ENCODE results near the gene NMNAT3. TPM values are rescaled to one million over a fixed set of nuclear protein-coding genes. Genes with fewer than 3 reads are reported as not detected.

NMNAT3 gene
- total RNA-seq, 1 donor from 2014 or later, result 13.6 TPM

DNA sequence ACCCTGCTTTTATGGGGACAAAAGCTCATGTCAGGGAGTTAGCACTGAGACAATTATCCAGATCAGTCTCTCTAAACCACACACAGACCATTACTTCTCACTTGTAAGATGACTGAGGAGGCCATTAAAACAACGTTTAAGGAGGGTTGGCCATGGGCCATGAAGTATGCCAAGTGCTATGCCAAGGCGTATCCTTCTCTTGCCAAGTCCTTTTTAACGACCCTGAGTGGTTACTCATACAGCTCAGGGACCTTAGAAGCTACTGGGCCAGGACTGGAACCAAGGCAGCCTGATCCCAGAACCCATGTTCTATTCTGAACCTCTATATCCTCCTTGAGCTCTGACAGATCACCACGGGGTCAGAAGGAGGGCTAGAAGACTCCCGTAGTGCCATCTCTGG lies 50.0 kb downstream of the NMNAT3 start:
- peaks cover 13% of the 10 kb centered on the region for H3K9me3 Mint-ChIP-seq
- H3K36me3 Mint-ChIP-seq, result peaks cover 7% of the 10 kb centered on the region
- H3K27ac Mint-ChIP-seq, result no peak overlapping the region
- TF ChIP-seq, protein P1, sequence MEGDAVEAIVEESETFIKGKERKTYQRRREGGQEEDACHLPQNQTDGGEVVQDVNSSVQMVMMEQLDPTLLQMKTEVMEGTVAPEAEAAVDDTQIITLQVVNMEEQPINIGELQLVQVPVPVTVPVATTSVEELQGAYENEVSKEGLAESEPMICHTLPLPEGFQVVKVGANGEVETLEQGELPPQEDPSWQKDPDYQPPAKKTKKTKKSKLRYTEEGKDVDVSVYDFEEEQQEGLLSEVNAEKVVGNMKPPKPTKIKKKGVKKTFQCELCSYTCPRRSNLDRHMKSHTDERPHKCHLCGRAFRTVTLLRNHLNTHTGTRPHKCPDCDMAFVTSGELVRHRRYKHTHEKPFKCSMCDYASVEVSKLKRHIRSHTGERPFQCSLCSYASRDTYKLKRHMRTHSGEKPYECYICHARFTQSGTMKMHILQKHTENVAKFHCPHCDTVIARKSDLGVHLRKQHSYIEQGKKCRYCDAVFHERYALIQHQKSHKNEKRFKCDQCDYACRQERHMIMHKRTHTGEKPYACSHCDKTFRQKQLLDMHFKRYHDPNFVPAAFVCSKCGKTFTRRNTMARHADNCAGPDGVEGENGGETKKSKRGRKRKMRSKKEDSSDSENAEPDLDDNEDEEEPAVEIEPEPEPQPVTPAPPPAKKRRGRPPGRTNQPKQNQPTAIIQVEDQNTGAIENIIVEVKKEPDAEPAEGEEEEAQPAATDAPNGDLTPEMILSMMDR (IDR thresholded peaks at IDR 0.05; ENCODE audit: unreplicated experiment), result no peak
- H3K27me3 Mint-ChIP-seq (ENCODE audit: low read depth), result no peaks in the 10 kb centered on the region
- no peak overlapping the region for H3K4me3 Mint-ChIP-seq
- DNase-seq (ENCODE audit: low spot score in 2 of 2, unreplicated experiment in 2 of 2), result no peak
- peaks cover 2% of the 10 kb centered on the region for H3K4me1 Mint-ChIP-seq

DNA sequence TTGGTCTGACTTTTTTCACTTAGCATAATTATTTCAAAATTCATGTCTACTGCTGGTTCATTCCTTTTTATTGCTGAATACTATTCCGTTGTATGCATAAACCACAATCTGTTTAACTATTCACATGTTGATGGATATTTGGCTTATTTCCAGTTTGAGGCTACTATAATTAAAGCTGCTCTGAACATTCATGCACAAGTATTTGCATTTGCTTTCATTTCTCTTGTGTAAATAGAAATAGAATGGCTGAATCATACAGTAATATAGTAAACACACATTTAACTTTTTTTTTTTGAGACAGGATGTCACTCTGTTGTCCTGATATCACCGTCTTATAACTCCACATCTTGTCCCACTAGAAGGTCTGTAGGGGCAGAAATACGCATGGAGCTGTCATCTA lies 57.3 kb downstream of the NMNAT3 start:
- Mint-ChIP-seq H3K4me3 (no peak overlapping the region), H3K4me1 (no peaks in the 10 kb centered on the region), H3K27me3 (ENCODE audit: low read depth) (no peaks in the 10 kb centered on the region), H3K36me3 (peaks cover 6% of the 10 kb centered on the region), H3K27ac (no peak overlapping the region), H3K9me3 (peaks cover 7% of the 10 kb centered on the region)
- DNase-seq (ENCODE audit: low spot score in 2 of 2, unreplicated experiment in 2 of 2), result no peak
- TF ChIP-seq, protein P1 (IDR thresholded peaks at IDR 0.05; ENCODE audit: unreplicated experiment), result no peak

DNA sequence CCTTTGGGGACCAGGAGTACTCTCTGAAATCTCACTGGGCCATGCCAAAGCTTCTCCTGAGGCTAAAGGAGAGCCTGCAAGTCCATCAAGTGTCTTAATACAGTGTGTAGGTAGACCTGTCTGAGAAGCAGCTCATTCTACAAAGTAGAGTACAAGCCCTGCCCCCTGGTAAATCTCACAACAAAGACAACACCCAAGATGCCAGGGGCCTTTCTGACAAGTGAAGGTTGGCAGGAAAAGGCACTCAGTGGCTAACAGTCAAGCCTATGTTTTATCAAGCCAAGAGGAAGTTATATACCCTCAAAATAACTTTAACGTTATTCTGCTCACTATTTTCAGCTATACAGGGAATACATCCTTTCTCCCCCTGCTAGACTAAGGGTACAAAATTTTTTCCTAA lies 58.3 kb downstream of the NMNAT3 start:
- no peak for DNase-seq (ENCODE audit: low spot score in 2 of 2, unreplicated experiment in 2 of 2)
- no peaks in the 10 kb centered on the region for H3K27me3 Mint-ChIP-seq (ENCODE audit: low read depth)
- peaks cover 7% of the 10 kb centered on the region for H3K9me3 Mint-ChIP-seq
- H3K4me1 Mint-ChIP-seq, result no peaks in the 10 kb centered on the region
- H3K4me3 Mint-ChIP-seq, result no peak overlapping the region
- H3K27ac Mint-ChIP-seq, result no peak overlapping the region
- TF ChIP-seq, protein P1 (IDR thresholded peaks at IDR 0.05; ENCODE audit: unreplicated experiment), result no peak
- H3K36me3 Mint-ChIP-seq, result peaks cover 6% of the 10 kb centered on the region

DNA sequence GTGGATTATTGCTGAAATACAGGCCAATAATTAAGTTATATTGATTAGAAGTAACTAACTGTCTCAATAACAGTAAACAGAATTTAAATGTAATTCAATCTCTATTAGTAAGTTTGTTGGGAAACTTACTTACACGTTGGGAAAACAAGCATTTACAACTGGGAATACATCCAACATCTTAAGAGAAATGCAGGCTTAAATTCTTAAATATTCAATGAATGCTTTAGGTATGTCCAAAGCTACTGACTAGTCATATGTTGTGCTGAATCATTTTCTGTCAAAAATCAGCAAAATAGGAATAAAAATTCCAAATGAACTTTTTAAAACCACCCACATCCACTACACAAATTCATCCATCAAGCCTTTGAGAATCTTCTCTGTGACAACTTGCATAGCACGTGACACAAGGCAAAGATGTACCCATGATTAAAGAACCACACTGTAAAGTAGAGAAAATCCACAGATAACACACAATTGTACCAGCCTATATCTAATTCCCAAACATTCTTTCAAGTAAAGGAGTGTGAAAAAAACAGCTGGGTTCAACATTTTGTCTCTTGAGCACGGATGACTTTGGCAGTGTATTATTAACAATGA lies 60.0 kb downstream of the NMNAT3 start:
- TF ChIP-seq, protein P1 (IDR thresholded peaks at IDR 0.05; ENCODE audit: unreplicated experiment), result no peak
- DNase-seq (ENCODE audit: low spot score in 2 of 2, unreplicated experiment in 2 of 2), result no peak
- no peaks in the 10 kb centered on the region for H3K4me1 Mint-ChIP-seq
- peaks cover 7% of the 10 kb centered on the region for H3K9me3 Mint-ChIP-seq
- no peaks in the 10 kb centered on the region for H3K27me3 Mint-ChIP-seq (ENCODE audit: low read depth)
- H3K36me3 Mint-ChIP-seq, result peaks cover 6% of the 10 kb centered on the region
- no peak overlapping the region for H3K4me3 Mint-ChIP-seq
- H3K27ac Mint-ChIP-seq, result no peak overlapping the region

DNA sequence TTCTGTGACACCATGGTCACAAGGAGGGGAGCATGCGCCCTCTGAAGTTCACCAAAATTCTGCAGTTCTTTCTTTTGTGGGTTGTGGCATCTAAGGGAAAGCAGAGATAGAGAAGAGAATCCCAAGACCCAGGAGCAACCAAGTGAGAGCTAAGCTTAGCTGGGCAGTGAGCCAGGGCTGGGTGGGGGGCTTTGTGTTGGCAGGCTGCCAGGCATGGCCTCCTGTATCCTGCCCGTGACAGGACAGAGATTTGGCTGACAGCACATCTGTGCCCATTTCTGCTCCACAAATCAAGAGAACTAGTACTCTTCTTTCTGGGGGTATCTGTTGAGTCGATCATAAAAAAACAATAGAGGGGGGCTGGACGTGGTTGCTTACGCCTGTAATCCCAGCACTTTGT lies 66.2 kb downstream of the NMNAT3 start:
- Mint-ChIP-seq H3K4me1 (peaks cover 12% of the 10 kb centered on the region), H3K27me3 (ENCODE audit: low read depth) (no peaks in the 10 kb centered on the region), H3K36me3 (no peaks in the 10 kb centered on the region), H3K27ac (no peak overlapping the region), H3K4me3 (no peak overlapping the region), H3K9me3 (no peaks in the 10 kb centered on the region)
- DNase-seq (ENCODE audit: low spot score in 2 of 2, unreplicated experiment in 2 of 2), result no peak
- TF ChIP-seq, protein P1 (IDR thresholded peaks at IDR 0.05; ENCODE audit: unreplicated experiment), result no peak

DNA sequence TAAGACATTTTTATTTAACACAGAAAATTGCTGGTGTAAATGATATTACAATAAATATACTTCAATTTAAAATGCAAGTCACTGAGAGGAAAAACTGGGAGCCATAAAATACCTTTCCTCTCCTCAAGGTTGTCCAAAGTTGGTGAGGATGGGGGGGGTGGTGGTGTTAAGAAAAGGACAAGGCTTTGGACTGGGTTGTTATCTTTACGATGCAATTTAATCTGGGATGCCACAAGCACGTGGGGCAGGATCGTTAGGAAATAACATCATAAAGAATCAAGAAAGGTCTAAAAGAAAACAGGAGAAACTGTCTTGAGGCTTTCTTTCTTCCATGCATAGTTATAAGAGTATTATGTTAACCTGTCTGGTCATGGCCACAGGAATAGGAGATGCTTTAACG lies 66.9 kb downstream of the NMNAT3 start:
- Mint-ChIP-seq H3K9me3 (no peaks in the 10 kb centered on the region), H3K36me3 (no peaks in the 10 kb centered on the region), H3K4me3 (no peak overlapping the region), H3K27me3 (ENCODE audit: low read depth) (no peaks in the 10 kb centered on the region), H3K27ac (no peak overlapping the region), H3K4me1 (peaks cover 12% of the 10 kb centered on the region)
- DNase-seq (ENCODE audit: low spot score in 2 of 2, unreplicated experiment in 2 of 2), result no peak
- TF ChIP-seq, protein P1 (IDR thresholded peaks at IDR 0.05; ENCODE audit: unreplicated experiment), result no peak

Measured in mesothelial cell of epicardium (in vitro differentiated cells).